Stimulated activated CD4-positive, alpha-beta T cell treated with anti-CD3 and anti-CD28 coated beads, Interleukin-4, amount 100 ng/mL, for 4 hours (primary cell): ENCODE measurements around the gene BSCL2.
"Not testable (repeated sequence)": the region's sequence is repeated elsewhere in the genome, so short reads cannot be mapped to it uniquely, and the experiment has no call there.

Experiments
- DNase-seq, 2 experiments: peaks; one replicate each; pipeline ENCODE4 v3.0.0-alpha.2; 2020

The BSCL2 gene

DNA sequence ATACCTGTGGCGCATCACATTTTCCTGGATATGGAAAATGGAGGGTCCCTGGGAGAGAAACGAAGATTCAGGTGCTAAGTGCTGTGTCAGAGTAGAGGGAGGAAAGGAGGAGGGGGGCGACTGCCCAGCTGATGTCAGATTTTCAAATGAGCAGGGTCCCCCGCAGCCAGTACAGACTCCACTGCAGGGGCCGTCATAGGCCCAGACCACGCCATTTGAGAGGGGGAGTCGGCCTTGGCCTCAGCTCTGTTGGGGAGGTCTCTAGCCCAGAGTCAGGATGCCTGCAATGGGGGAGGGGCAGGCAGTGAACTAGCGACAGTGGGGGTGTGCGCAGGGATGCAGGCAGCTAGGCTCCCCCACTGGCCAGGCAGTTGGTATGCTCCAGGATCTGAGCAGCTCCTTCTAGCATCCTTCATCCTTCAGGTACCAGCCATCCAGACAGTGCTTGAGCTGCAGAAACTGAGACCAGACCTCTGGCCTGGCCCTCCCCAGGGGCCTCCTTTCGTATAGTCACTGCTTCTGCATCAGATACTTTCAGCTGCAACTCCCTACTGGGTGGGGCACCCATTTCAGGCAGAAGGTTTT, at the start of gene BSCL2, which contains the start of gene GNG3:
TSS of gene BSCL2 (minus strand) at position 148 of the 585 bp plus-strand sequence. CDS start 229 bp downstream, outside the sequence.
TSS of gene GNG3 (plus strand) at position 400 of the 585 bp plus-strand sequence. CDS start 620 bp downstream, outside the sequence.
- no peak for DNase-seq

DNA sequence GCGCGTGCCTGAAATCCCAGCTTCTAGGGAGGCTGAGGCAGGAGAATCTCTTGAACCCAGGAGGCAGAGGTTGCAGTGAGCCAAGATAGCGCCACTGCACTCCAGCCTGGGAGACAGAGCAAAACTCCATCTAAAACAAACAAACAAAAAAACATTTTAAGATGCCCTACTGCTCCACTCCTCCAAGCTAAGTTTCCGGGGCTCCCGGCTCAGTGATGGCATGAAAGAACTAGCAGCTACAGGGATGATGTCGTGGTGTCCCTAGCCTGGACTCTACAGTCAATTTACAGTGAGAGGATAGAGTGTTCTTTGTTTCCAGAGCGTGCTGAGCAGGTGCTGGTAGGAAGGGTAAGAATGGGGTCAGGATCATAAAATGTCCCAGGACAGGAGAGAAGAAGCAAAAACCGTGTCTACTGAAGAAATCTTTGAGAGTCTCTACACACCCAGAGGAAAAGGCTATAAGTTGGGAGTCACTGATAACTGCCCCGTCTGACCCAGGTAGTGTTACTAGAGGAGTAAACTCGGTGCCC, 47.9 kb upstream of the BSCL2 start:
- DNase-seq, result no peak

DNA sequence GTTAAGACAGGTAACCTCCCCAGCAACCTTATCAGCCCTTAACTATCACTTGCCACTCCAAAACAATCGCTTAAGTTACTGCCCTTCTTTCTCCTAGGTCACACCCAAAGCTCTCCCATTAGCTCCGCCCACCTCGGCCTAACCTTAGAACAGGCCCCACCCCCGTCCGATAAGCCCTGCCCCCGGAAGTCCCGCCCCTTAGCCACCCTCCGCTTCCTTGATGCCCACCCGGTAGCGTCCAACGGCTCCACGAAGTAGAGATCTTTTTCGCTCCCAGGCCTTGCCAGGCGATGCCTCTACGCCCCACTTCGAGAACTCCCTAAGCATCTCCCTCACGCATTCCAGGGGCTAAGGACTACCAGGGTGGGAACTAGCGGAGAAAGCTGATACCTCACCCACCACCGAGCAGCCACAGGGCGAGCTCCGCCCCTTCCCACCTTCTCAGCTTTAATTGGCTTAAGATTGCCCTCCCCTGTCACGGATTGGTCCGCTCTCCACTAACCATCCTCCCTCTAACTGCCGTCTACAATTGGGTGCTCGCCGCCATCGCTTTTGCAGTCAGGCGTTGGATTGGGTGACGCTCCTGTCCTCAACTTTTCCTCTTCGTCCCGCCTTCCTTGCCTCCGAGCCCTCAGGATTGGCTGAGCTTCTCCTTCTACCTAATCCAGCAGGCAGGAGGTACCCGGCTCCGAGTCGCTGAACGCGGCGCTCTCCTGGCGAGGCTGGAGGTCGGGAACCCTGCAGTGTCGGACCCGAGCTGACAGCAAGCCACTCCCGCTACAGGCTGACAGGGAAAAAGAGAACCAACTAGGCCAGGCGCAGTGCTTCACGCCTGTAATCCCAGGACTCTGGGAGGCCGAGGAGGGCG, 46.7 kb upstream of the BSCL2 start, which contains the start of gene ZBTB3:
TSS of gene ZBTB3 (minus strand) at position 425 of the 868 bp plus-strand sequence. CDS start 496 bp downstream, outside the sequence.
- DNase-seq, result peak; percentile 96 to 97

DNA sequence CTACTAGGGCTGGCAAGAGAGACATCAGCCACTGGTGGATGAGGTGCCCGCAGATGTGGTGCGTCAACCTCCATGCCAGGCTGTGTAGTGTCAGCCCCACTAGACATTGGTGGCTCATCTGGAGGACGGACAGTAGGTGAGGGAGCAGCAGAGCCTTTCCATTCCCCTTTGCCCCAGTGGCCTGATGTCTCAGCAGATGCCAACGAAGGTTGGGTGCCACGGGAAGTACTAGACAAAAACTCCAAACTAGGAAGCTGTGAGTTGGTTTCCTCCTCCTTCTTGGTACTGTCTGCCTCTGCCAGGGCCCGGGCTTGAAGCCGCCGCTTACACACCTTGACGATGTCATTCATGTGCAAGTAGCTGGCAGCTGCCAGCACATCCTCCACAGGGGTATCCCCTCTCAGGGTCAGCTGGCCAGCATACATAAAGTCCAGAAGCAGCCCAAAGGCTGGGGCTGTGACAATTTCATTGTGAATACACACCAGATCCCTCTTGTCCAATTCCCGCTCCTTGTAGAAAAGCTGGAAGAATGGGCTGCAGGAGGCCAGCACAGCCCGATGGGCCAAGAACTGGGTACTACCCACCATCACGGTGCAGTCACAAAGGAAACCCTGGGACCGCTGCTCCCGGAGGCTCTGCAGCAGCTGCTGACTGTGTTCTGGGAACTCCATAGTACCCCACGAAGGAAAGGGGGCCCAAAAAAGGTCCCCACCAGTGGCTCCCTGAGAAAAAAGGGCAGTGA, 45.9 kb upstream of the BSCL2 start:
- DNase-seq, result no peak

DNA sequence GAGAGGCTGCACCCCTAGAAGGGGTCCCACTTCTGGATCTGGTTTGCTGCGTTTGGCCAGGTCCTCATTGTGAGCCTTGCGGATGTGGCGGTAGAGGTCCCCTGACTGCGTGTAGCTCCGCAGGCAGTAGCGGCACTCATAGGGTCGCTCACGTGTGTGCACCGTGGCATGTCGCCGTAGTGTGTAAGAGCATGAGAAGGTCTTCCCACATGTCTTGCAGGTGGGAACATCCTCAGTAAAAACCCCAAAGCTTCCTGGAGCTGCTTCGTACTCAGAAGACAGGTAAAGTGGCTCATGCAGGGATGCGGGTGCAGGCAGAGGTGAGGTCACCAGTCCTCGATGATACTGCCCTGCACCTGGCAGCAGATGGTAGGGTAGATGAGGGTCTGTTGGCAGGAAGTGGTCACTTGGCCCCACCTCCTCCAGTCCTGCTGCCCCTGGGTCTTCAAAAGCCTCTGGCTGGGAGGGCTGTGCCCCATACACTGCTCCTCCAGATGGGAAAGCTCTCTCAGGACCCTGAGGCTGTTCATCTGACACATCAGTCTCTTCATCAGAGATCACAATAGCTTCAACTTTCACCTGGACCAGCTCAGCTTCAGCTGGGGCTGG, 45.1 kb upstream of the BSCL2 start:
- DNase-seq, result no peak

DNA sequence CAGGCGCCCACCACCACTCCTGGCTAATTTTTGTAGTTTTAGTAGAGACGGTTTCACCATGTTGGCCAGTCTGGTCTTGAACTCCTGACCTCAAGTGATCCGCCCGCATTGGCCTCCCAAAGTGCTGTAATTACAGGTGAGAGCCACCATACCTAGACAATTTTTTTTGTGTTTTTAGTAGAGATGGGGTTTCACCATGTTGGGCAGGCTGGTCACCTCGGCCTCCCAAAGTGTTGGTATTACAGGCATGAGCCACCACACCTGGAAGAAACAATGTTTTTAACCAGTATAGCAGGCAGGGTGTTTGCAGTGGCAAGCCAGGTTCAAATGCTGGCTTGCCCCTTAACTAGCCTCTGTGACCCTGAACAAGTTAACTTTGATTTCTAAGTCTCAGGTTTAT, 42.7 kb upstream of the BSCL2 start:
- DNase-seq, result not testable (repeated sequence)

DNA sequence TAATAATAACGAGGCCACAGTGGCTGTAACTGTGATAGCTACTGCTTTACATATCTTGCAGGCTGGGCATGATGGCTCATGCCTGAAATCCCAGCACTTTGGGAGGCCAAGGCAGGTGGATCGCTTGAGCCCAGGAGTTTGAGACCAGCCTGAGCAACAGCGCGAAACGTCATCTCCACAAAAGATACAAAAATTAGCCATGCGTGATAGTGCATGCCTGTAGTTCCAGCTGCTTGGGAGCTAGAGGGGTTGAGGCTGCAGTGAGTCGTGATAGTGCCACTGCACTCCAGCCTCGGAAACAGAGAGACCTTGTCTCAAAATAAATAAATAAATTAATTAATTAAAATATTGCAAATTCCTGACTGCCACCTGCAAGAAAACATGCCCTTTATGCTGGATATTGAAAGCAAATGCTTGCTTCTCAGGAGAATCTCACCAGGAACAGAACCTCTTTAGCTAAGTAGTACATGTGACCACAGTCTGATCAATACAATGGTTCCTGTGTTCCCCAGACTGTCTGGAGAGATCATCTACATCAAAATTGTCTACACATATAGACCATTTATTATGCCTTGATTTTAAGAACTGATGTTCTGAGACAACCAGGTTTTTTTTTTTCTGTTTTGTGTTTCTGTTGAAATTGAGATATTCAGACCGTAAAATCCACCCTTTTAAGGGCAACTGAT, 40.4 kb upstream of the BSCL2 start:
- no peak for DNase-seq

DNA sequence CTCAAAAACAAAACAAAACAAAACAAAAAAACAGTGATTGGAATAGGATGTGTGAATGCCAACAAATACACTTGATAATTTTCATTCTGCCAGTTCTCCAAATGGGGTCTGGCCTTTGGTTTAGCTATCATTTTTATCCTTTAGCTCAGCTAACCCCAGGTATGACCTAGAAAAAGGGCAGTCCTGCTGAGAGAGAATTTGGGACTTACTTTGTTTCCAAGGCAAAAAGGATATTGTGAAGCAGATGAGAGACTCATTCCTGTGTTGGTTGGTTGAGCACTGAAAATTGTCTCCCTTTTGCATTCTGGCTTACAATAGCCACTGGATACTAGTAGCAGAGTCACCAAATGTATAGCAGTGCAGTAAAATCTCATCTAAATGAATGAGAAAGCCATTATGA, 30.0 kb upstream of the BSCL2 start:
- no peak for DNase-seq

DNA sequence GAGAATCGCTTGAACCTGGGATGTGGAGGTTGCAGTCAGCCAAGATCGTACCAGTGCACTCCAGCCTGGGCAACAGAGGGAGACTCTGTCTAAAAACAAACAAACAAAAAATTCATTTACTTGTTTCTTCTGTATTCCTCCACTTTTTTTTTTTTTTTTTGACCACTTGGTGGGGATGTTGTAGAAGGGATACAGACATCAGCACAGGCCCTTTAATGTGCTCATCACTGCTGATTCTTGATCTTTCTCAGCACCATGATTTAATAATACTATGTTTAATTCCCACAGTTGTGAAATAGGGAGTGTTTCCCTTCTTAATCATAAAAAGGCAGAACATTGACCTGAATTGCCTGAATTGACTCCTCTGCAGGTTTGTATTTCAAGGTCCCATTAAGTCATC, 25.6 kb upstream of the BSCL2 start:
- DNase-seq, result no peak

DNA sequence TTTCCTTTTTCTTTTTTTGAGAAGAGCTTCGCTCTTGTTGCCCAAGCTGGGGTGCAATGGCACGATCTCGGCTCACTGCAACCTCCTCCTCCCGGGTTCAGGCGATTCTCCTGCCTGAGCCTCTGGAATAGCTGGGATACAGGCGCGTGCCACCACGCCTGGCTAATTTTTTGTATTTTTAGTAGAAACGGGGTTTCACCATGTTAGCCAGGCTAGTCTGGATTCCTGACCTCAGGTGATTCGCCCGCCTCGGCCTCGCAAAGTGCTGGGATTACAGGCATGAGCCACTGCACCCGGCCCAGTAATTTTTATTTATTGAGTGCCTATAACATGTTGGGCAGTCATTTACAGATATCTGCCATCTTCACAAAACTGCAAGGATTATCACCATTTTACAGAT, 22.9 kb upstream of the BSCL2 start:
- not testable (repeated sequence) for DNase-seq

DNA sequence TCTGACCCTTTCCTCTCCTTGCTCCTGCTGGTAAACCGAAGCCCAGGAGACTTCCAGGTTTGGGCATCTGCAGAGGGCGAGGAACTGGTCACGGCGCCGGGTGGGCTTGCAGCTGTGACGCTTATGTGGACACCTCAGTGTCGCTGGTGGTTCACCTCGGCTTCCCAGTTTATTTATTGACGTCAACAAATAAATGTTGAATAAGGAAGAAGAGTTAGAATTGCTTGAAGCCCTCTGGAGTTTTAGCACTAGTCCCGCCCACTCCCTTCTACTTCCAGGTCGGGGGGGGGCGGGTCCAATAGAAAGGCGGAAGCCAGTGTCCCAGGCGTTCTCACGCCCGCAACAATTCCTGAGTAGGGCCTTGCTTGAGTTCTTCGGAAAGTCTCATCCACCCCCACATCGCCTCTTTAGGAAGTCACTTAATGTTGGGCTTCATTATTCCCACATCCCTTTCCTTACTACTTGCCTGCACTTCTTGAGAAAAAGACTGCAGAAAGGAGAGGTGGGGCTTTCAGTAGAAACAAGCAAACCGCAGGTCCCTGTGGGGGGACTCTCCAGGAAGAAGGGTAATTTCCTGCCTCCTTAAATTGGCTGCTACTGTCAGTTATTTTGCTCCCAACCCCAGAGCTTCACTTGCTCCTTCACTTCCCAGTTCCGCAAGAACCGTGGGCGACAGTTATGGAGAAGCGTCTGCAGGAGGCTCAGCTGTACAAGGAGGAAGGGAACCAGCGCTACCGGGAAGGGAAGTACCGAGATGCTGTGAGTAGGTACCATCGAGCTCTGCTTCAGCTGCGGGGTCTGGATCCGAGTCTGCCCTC, 21.2 kb upstream of the BSCL2 start, which contains the start of gene TTC9C:
TSS of gene TTC9C (plus strand) at position 316 of the 818 bp plus-strand sequence. CDS start at position 679, 363 bp downstream.
- peak; percentile 78 to 80 for DNase-seq

DNA sequence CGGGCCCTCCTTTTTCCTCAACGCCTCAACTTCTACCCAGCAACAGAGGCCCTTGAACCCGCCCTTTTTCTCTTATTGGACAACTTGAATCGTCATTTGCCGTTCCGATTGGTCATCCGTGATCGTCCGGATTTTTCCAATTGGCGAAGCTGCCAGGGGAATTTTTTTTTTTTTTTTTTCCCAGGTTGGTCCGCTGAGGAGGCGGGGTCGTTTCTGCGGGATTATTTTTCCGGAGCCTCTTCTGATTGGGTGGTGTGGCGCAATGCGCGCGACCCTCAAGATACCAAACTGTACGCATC, 20.6 kb upstream of the BSCL2 start:
- peak; percentile 60 to 84 for DNase-seq

DNA sequence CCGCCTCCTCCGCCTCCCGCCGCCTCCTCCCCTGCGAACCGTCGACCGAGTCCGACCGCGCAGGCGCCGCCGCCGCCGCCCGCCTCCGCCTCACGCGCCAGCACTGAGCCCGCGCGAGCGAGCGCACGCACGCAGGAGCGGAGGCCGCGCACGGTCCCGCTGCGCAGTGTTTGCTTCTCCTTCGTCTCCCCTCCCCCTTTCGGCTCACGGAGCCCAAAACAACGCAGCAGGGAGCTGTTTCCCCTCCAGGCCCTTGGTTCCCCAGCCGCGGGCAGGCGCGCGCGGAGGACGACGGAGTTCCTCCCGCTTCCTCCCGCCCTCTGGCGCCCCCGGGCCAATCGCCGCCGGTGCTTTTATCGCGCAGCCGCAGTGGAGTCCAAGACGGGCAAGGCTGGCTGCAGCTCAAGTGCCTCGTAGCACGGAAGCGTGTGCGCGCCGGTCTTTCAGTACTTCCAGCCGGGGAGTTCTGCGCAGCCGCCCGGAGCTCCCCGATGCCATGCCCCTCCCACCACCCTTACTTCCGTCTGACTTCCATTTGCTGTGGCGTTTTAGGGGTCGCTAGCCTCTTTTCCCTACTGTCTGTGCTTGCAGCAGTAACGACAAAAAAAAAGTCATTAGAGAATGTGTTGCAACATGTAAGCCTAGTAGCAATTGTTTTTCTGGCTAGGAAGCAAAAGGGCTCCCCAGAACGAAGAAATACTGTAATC, 20.1 kb upstream of the BSCL2 start, which contains the start of gene HNRNPUL2:
TSS of gene HNRNPUL2 (minus strand) at position 293 of the 707 bp plus-strand sequence. CDS start 301 bp downstream, outside the sequence.
- DNase-seq, result peak; percentile 96 to 99

DNA sequence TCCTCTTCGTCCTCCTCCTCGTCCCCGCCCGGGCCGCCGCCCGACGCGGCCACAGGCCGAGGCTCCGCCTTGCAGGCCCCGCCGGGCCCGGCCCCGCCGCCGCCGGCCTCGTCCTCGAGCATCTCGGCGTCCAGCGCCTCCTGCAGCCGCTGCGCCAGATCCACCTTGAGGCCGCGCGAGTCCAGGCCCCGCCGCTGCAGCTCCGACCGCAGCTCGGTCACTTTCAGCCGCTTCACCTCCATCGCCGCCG, 19.6 kb upstream of the BSCL2 start:
- no peak for DNase-seq

DNA sequence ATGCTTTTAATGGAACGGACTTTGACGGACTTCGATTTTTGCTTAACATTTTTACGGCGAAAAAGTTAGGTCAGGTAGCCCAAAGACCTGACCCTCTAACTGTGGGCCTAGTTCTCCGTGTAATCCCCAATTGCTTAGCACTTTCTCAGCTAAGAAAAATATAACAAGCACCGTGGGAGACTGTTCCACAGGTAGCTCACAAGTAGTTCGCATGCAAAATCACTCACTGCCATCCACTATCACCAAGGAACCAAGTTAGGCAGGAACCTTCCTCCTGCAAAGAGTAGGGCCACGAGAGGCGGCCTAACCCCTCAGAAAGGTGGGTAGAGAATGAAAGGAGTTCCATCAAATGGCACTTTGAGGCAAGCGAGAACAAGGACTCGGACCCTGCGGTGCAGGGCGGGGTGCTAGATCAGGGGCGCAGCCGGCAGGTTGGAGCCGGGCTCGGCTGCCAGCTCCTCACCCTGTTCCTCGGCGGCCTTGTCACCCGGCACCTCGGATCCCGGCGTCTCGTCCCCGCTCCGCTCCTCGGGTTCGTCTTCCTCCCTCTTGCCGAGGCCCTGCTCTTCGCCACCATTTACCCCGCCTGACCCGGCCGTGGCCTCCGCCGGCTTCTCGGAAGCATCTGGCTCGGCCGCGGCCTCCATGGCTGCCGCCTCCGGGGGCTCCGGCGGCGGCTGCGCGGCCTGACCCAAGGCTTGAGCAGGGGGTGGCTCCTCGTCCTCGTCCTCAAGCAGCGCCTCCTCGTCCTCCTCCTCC, 19.1 kb upstream of the BSCL2 start:
- DNase-seq, result peak in 1 of 2 experiments; percentile 22

DNA sequence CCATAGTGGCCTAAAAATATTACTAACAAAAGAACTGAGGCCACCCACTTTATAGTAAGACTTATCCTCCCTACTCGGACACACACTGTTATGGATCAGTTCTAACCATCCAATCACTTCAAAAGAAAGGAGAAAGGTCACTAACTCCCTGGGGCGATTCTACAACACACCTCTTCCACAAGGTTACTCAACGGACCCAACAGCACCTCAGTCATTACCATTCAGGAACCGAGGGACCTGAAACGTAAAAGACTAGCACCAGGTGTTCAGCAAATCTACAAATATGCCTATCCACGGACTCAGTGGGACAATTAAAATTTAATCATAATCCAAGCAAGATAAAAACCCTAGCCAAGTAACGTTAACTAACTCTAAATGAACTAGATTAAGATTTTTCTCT, 18.4 kb upstream of the BSCL2 start:
- DNase-seq, result no peak

DNA sequence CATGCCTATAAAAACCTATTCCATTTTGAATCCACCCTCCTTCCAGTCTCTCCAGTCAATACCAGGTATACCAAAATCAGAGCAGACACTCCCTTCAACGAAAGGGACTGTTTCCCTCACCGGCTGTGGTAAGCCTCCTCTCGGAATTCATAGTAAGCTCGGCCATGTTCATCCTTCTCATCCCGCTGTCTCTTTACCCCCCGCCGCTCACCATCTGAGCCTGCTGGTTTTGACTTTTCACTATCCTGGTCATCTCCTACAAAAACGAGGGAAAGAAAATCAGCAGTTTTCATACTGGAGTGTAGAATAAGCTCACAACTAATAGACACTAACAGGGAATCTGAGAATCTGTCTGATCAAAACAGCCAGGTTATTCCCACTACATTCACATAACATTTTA, 16.9 kb upstream of the BSCL2 start:
- no peak for DNase-seq

DNA sequence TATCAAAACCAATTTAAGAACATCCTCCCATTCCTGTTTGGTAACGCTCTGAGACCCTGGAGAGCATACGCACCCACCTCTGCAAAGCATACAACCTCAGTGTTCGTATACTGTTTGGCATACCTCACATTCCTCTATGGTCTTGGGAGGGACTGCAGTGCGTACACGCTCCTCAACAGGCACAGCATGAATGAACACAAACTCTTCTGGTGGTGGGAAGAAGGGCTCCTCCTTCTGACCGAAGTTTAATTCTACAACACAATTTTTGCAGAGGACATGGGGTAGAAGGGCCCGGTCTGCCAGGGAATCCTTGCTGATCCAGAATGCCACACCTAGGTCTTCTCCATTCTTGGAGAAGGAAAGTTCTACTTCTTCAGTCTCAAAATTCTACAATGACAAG, 14.8 kb upstream of the BSCL2 start:
- no peak for DNase-seq

DNA sequence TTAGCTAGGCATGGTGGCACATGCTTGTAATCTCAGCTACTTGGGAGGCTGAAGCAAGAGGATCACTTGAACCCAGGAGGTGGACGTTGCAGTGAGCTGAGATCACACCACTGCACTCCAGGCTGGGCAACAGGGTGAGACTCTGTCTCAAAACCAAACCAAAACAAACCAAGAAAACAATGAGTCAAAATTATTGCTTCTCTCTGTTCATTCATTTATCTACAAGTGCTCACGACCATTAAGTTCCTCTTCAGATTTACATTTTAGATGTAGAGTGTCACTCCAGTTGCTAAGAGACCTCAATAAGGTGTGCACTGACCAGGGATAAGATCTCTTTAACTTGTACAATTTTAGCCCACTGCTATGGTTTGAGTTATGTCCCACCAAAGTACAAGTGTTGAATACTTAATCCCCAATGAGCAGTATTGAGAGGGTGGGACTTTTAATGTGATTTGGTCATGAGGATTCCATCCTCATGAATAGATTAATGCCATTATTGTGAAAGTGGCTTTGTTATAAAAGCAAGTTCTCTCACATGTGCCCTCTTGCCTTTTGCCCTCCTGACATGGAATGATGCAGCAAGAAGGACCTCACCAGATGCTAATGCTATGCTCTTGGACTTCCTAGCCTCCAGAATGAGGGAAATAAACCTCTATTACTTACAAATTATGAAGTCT, 12.2 kb upstream of the BSCL2 start:
- no peak for DNase-seq
